MM.1S (cell line): ENCODE measurements around the gene TSHZ2.

Experiments
- DNase-seq: peaks from one replicate; pipeline ENCODE4 v3.0.0-alpha.2; 2015
- H2AFZ ChIP-seq: fragments of 300-600 bp; sonication (generic); 2 replicates; pipeline ENCODE4 v1.6.0; 2016; ENCODE audit warnings: antibody characterized with exemption, low read length
- H3F3A ChIP-seq: fragments of 300-600 bp; sonication (generic); 2 replicates; pipeline ENCODE4 v1.6.1; 2016; ENCODE audit warnings: mild to moderate bottlenecking, antibody characterized with exemption, low read length, moderate library complexity, mixed read lengths; ENCODE audit not compliant: insufficient read depth
- H3K27ac ChIP-seq: fragments of 300-600 bp; sonication (generic); 2 replicates; pipeline ENCODE4 v1.5.1; 2016; ENCODE audit warnings: mild to moderate bottlenecking, low read length
- H3K27me3 ChIP-seq: fragments of 300-600 bp; sonication (generic); replicated peaks from 2 replicates; pipeline ENCODE4 v1.6.0; 2016; ENCODE audit warnings: low read length; ENCODE audit not compliant: insufficient read depth
- H3K36me3 ChIP-seq: fragments of 300-600 bp; sonication (generic); replicated peaks from 2 replicates; pipeline ENCODE4 v1.6.1; 2016; ENCODE audit warnings: mild to moderate bottlenecking, low read length, mixed read lengths; ENCODE audit not compliant: insufficient read depth
- H3K4me1 ChIP-seq: fragments of 300-600 bp; sonication (generic); 2 replicates; pipeline ENCODE4 v1.6.1; 2016; ENCODE audit warnings: low read length, mixed read lengths
- H3K4me2 ChIP-seq: fragments of 300-600 bp; sonication (generic); 2 replicates; pipeline ENCODE4 v1.6.0; 2016; ENCODE audit warnings: low read depth, low read length
- H3K4me3 ChIP-seq: fragments of 300-600 bp; sonication (generic); 2 replicates; pipeline ENCODE4 v1.5.1; 2016; ENCODE audit warnings: low read length, mixed read lengths
- H3K79me2 ChIP-seq: fragments of 300-600 bp; sonication (generic); 2 replicates; pipeline ENCODE4 v1.6.1; 2016; ENCODE audit warnings: mixed run types, low read length, mixed read lengths
- H3K9ac ChIP-seq: fragments of 300-600 bp; sonication (generic); 2 replicates; pipeline ENCODE4 v1.6.1; 2016; ENCODE audit warnings: low read length, mixed read lengths
- H3K9me2 ChIP-seq: fragments of 300-600 bp; sonication (generic); replicated peaks from 2 replicates; pipeline ENCODE4 v1.6.1; 2016; ENCODE audit warnings: mild to moderate bottlenecking, low read length, mixed read lengths; ENCODE audit not compliant: insufficient read depth
- H3K9me3 ChIP-seq: fragments of 300-600 bp; sonication (generic); replicated peaks from 2 replicates; pipeline ENCODE4 v1.6.1; 2016; ENCODE audit warnings: mild to moderate bottlenecking, low read length, mixed read lengths; ENCODE audit not compliant: insufficient read depth
- H4K20me1 ChIP-seq: fragments of 300-600 bp; sonication (generic); 2 replicates; pipeline ENCODE4 v1.6.1; 2016; ENCODE audit warnings: mild to moderate bottlenecking, low read length, moderate library complexity, mixed read lengths; ENCODE audit not compliant: insufficient read depth
- EZH2 ChIP-seq: fragments of 300-600 bp; sonication (generic); optimal IDR thresholded peaks from 2 replicates; pipeline ENCODE3; 2017; ENCODE audit warnings: low read depth, mild to moderate bottlenecking, antibody characterized with exemption, low read length, mixed read lengths
- EZH2phosphoT487 ChIP-seq: fragments of 300-600 bp; sonication (generic); IDR thresholded peaks from 2 replicates; pipeline ENCODE4 v1.6.1; 2018; ENCODE audit warnings: antibody characterized with exemption, low read length
- TF ChIP-seq, protein P1 (sequence below): fragments of 300-600 bp; sonication (generic); IDR thresholded peaks from 2 replicates; pipeline ENCODE4 v1.5.1; 2016; ENCODE audit warnings: antibody characterized with exemption, low read length, mixed read lengths

The TSHZ2 gene

DNA sequence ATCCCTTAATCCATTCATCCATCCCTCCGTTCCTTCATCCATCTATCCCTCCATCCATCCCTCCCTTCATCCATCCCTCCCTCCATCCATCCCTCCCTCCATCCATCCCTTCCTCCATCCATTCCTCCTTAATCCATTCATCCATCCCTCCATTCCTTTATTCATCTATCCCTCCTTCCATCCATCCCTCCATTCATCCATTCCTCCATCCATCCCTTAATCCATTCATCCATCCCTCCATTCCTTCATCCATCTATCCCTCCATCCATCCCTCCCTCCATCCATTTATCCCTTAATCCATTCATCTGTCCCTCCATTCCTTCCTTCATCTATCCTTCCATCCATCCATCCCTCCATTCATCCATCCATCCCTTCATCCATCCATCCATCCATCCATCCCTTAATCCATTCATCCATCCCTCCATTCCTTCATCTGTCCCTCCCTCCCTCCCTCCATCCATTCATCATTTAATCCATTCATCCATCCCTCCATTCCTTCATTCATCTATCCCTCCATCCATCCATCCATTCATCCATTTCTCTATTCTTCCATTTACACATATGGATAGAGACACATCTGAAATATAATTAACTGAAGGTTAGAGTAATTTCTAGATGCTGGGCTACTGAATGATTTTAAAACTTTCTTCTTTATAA, 100.9 kb downstream of the TSHZ2 start:
- Histone ChIP-seq H3K9me3 (no peaks in the 10 kb centered on the region), H3K4me1 (no peaks in the 10 kb centered on the region), H3K79me2 (no peaks in the 10 kb centered on the region), H3K4me2 (no peak overlapping the region), H2AFZ (no peak overlapping the region), H3K4me3 (no peak overlapping the region), H4K20me1 (no peaks in the 10 kb centered on the region), H3K36me3 (no peaks in the 10 kb centered on the region), H3F3A (no peaks in the 10 kb centered on the region), H3K27ac (no peak overlapping the region), H3K9me2 (no peaks in the 10 kb centered on the region), H3K27me3 (no peaks in the 10 kb centered on the region), H3K9ac (no peak overlapping the region)
- TF ChIP-seq, protein P1, sequence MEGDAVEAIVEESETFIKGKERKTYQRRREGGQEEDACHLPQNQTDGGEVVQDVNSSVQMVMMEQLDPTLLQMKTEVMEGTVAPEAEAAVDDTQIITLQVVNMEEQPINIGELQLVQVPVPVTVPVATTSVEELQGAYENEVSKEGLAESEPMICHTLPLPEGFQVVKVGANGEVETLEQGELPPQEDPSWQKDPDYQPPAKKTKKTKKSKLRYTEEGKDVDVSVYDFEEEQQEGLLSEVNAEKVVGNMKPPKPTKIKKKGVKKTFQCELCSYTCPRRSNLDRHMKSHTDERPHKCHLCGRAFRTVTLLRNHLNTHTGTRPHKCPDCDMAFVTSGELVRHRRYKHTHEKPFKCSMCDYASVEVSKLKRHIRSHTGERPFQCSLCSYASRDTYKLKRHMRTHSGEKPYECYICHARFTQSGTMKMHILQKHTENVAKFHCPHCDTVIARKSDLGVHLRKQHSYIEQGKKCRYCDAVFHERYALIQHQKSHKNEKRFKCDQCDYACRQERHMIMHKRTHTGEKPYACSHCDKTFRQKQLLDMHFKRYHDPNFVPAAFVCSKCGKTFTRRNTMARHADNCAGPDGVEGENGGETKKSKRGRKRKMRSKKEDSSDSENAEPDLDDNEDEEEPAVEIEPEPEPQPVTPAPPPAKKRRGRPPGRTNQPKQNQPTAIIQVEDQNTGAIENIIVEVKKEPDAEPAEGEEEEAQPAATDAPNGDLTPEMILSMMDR, result no peak
- no peak for TF ChIP-seq EZH2
- TF ChIP-seq EZH2phosphoT487, result no peak
- DNase-seq, result no peak

DNA sequence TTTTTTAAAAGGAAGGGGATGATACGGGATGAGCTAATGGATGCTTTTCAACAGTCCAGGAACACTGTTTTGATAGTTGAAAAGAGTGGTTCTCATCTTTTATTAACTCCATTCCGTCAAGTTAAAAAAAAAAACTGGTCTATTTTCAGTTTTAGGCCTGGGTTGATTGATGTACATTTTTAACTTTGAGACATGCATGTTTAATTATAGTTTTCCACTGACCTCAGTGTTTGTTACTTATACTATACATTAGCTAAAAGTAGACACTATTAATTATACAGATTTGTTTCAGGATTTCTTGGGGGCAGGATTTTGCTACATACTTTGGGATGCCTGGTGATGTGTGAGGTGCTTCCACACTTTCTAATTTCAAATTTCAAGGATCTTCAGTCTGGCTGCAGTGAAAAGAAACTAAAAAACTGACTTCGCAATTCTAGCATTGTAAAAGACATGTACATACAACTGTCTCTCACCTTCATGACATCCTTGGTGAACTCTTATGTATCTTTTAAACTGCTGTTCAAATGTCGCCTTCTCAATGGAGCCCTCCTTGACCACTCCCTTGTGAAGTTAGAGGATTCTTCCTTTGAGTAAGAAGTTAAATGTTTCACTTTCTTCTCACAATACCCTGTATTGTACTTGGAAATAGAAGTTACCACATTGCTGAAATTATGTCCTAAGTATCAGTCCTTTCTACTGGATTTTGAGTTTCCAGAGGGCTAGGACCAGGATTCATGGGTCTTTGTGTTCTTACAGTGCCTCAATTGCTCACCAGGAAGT, 101.7 kb downstream of the TSHZ2 start:
- H3K27ac ChIP-seq, result no peak overlapping the region
- no peaks in the 10 kb centered on the region for H3K4me1 ChIP-seq
- no peaks in the 10 kb centered on the region for H3K36me3 ChIP-seq

DNA sequence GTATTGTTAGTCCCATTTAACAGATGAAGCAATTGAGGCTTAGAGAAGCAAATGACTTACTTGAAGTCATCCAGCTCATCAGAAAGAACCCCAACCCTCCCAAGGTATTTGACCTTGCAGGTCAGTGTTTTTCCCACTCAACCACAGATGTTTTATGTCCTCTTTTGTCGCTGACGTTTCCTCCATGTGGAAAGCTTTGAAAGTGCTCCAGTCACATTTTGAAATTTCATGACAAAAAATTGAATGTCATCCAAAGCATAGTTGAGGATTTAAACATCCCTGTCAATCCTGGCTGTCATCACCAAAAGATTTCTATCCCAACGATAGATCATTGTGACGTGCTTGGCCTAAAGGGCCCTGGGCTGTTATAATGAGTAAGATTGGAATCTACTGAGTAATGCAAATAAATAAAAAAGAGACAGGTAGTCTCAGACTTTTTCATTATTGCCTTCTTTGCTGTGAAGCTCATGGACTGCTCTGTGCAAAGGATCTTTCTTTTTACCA, 102.7 kb downstream of the TSHZ2 start:
- no peak for TF ChIP-seq EZH2phosphoT487
- TF ChIP-seq EZH2, result no peak
- TF ChIP-seq, protein P1, result no peak

More for the DNA sequence above, 101.7 kb downstream of the TSHZ2 start:
- no peaks in the 10 kb centered on the region for H3F3A ChIP-seq
- no peak overlapping the region for H3K4me3 ChIP-seq
- no peak overlapping the region for H3K9ac ChIP-seq
- no peaks in the 10 kb centered on the region for H3K9me3 ChIP-seq
- no peaks in the 10 kb centered on the region for H4K20me1 ChIP-seq
- H3K9me2 ChIP-seq, result no peaks in the 10 kb centered on the region
- no peak for DNase-seq
- no peak overlapping the region for H2AFZ ChIP-seq
- H3K4me2 ChIP-seq, result no peak overlapping the region
- TF ChIP-seq EZH2phosphoT487, result no peak
- TF ChIP-seq EZH2, result no peak
- TF ChIP-seq, protein P1, result no peak
- no peaks in the 10 kb centered on the region for H3K27me3 ChIP-seq
- H3K79me2 ChIP-seq, result no peaks in the 10 kb centered on the region

More for the DNA sequence above, 102.7 kb downstream of the TSHZ2 start:
- no peak for DNase-seq
- H3K9me3 ChIP-seq, result no peaks in the 10 kb centered on the region
- no peak overlapping the region for H2AFZ ChIP-seq
- no peaks in the 10 kb centered on the region for H3K79me2 ChIP-seq
- no peaks in the 10 kb centered on the region for H3K36me3 ChIP-seq
- H3K9ac ChIP-seq, result no peak overlapping the region
- H3K27ac ChIP-seq, result no peak overlapping the region
- H3K9me2 ChIP-seq, result no peaks in the 10 kb centered on the region
- no peak overlapping the region for H3K4me2 ChIP-seq
- no peaks in the 10 kb centered on the region for H4K20me1 ChIP-seq
- H3F3A ChIP-seq, result no peaks in the 10 kb centered on the region
- H3K4me1 ChIP-seq, result no peaks in the 10 kb centered on the region
- H3K27me3 ChIP-seq, result no peaks in the 10 kb centered on the region
- no peak overlapping the region for H3K4me3 ChIP-seq
